Skin of body (tissue), 2 donors: ENCODE results near the gene SLC22A23. TPM values are rescaled to one million over a fixed set of nuclear protein-coding genes. Genes with fewer than 3 reads are reported as not detected.

Experiments used
- DNase-seq: peaks from one replicate; lab custom pipeline; 2025; lab: John Stamatoyannopoulos, UW
- total RNA-seq: library from RNA; depleted of rRNA; stranded (reverse); fragments of >200 nt; gene quantifications from one replicate; pipeline ENCODE4 v1.2.3, GENCODE V29; 2014

The SLC22A23 gene
- total RNA-seq, 1 donor from 2014 or later: 11.8 TPM

GRCh38 chr6:3473773-3474172 is 16.9 kb upstream of the SLC22A23 start:
- DNase-seq: no peak

GRCh38 chr6:3471711-3472110 is 14.9 kb upstream of the SLC22A23 start:
- no peak for DNase-seq

- DNase-seq: no peak
These were observed 14.4 kb upstream of the SLC22A23 start for GRCh38 chr6:3471286-3471685.

GRCh38 chr6:3468585-3468984 is 11.7 kb upstream of the SLC22A23 start:
- no peak for DNase-seq

GRCh38 chr6:3467996-3468395 is 11.1 kb upstream of the SLC22A23 start:
- no peak for DNase-seq

- no peak for DNase-seq
These were observed 9.8 kb upstream of the SLC22A23 start for GRCh38 chr6:3466488-3467219.

GRCh38 chr6:3460253-3460652 is 3.4 kb upstream of the SLC22A23 start:
- no peak for DNase-seq

GRCh38 chr6:3458706-3459421 is 2.0 kb upstream of the SLC22A23 start:
- DNase-seq: no peak

- DNase-seq: no peak
These were observed 1.1 kb upstream of the SLC22A23 start for GRCh38 chr6:3457710-3458602.

- no peak for DNase-seq
These were observed 404 bp downstream of the SLC22A23 start for GRCh38 chr6:3456395-3456897.

GRCh38 chr6:3455569-3456394 is 1.1 kb downstream of the SLC22A23 start:
- DNase-seq: no peak

GRCh38 chr6:3455147-3455568 is 1.7 kb downstream of the SLC22A23 start:
- no peak for DNase-seq

GRCh38 chr6:3454273-3455010 is 2.4 kb downstream of the SLC22A23 start:
- no peak for DNase-seq

GRCh38 chr6:3453413-3454272 is 3.2 kb downstream of the SLC22A23 start:
- DNase-seq: no peak

GRCh38 chr6:3451498-3451897 is 5.4 kb downstream of the SLC22A23 start:
- peak; percentile 32 for DNase-seq

GRCh38 chr6:3450888-3451287 is 6.0 kb downstream of the SLC22A23 start:
- no peak for DNase-seq

GRCh38 chr6:3449750-3450305 is 7.0 kb downstream of the SLC22A23 start:
- no peak for DNase-seq

- DNase-seq: no peak
These were observed 7.5 kb downstream of the SLC22A23 start for GRCh38 chr6:3449321-3449720.

- DNase-seq: no peak
These were observed 9.8 kb downstream of the SLC22A23 start for GRCh38 chr6:3447005-3447404.
